Osteoblast (primary cell): ENCODE data around the gene ADAMTSL2. TPM values are rescaled to one million over a fixed set of nuclear protein-coding genes. Genes with fewer than 3 reads are reported as not detected.

Experiments used
- DNase-seq: peaks from one replicate; pipeline ENCODE4 v3.0.0; 2011; ENCODE audit warnings: low spot score, mixed read lengths; ENCODE audit not compliant: insufficient read length; ENCODE audit errors: missing footprints
- H2AFZ ChIP-seq: 2 replicates; pipeline ENCODE4 v1.6.0; 2011; ENCODE audit warnings: mild to moderate bottlenecking, low read length
- H3K27ac ChIP-seq: 2 replicates; pipeline ENCODE4 v1.5.1; 2011; ENCODE audit warnings: mild to moderate bottlenecking, low read depth, low read length, moderate library complexity
- H3K27me3 ChIP-seq: 2 replicates; pipeline ENCODE4 v1.6.0; 2012; ENCODE audit warnings: mild to moderate bottlenecking, control low read depth, inconsistent platforms, low read length, moderate library complexity; ENCODE audit not compliant: insufficient read depth
- H3K36me3 ChIP-seq: 2 replicates; pipeline ENCODE4 v1.5.1; 2011; ENCODE audit warnings: mild to moderate bottlenecking, low read length, control low read depth, moderate library complexity; ENCODE audit not compliant: insufficient read depth
- H3K4me1 ChIP-seq: 2 replicates; pipeline ENCODE4 v1.5.1; 2011; ENCODE audit warnings: mild to moderate bottlenecking, low read length, control low read depth, moderate library complexity; ENCODE audit not compliant: insufficient read depth
- H3K4me2 ChIP-seq: 2 replicates; pipeline ENCODE4 v1.6.0; 2011; ENCODE audit warnings: mild to moderate bottlenecking, low read length; ENCODE audit not compliant: insufficient read depth
- H3K4me3 ChIP-seq: fragments of 200-600 bp; sonication (generic); 3 replicates; pipeline ENCODE4 v1.5.1; 2012; ENCODE audit warnings: mild to moderate bottlenecking, low read length, inconsistent platforms; ENCODE audit not compliant: insufficient read depth
- H3K79me2 ChIP-seq: 2 replicates; pipeline ENCODE4 v1.6.0; 2012; ENCODE audit warnings: mild to moderate bottlenecking, low read length, control low read depth, inconsistent platforms; ENCODE audit not compliant: insufficient read depth
- H3K9me3 ChIP-seq: 2 replicates; pipeline ENCODE4 v1.5.1; 2011; ENCODE audit warnings: low read depth, low read length, control low read depth
- H4K20me1 ChIP-seq: 2 replicates; pipeline ENCODE4 v1.6.0; 2012; ENCODE audit warnings: mild to moderate bottlenecking, low read length, control low read depth; ENCODE audit not compliant: insufficient read depth
- total RNA-seq: library from RNA; depleted of rRNA; stranded (reverse); fragments of >200 nt; gene quantifications from 2 replicates; pipeline ENCODE4 v1.2.3, GENCODE V29; 2012
- TF ChIP-seq, protein P1 (sequence below): IDR thresholded peaks from 2 replicates; pipeline ENCODE4 v1.5.1; 2011; ENCODE audit warnings: mild to moderate bottlenecking, low read depth, low read length, moderate library complexity; ENCODE audit errors: extremely low read depth

ADAMTSL2 gene
- total RNA-seq, 1 donor = under 0.01 TPM

DNA sequence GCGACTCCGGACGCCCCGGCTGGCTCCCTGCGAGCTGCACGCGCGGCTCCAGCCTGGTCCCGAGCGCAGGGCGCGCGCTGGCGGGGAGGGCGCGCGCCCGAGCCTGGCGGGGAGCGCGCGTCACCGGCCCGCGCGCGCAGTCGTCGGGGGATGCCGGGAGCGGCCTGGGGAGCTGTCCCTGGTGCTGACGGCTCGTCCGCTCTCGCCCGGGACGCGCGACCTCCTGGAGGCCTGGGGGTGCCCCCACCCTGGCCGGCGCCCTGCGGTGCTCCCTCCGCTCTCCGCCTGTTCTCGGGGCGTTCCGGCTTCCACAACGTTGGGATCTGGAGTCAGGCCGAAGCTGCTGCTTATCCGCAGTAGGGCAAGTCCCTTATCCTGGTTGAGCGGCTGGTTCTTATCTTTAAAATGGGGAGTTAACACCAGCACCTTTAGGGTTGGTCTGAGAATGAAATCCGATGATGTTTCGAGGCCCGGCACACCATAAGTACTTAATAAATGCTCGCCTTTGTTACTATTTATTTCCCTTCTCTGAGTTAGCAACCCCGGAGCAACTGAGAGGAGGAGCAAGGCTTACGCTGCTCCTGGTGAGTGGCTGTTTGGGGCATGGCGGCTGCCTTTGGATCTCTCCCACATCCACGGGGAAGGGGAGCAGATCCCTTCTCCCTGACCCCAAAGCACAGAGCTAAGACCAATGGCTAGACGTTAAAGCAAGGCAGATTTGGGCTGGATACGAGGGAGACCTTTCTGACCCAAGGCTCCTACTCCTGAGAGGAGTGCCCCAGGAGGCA, 75.0 kb downstream of the ADAMTSL2 start, which contains the start of gene FAM163B:
FAM163B (minus strand) TSS at position 79 of the 788 bp plus-strand sequence. CDS start 29,166 bp downstream, outside the sequence.
- no peaks in the 10 kb centered on the region for H3K36me3 ChIP-seq
- H4K20me1 ChIP-seq = peaks cover 2% of the 10 kb centered on the region
- H3K9me3 ChIP-seq = no peaks in the 10 kb centered on the region
- H3K4me3 ChIP-seq = no peak within 1 kb of the TSS
- no peak within 1 kb of the TSS for H2AFZ ChIP-seq
- TF ChIP-seq, protein P1, sequence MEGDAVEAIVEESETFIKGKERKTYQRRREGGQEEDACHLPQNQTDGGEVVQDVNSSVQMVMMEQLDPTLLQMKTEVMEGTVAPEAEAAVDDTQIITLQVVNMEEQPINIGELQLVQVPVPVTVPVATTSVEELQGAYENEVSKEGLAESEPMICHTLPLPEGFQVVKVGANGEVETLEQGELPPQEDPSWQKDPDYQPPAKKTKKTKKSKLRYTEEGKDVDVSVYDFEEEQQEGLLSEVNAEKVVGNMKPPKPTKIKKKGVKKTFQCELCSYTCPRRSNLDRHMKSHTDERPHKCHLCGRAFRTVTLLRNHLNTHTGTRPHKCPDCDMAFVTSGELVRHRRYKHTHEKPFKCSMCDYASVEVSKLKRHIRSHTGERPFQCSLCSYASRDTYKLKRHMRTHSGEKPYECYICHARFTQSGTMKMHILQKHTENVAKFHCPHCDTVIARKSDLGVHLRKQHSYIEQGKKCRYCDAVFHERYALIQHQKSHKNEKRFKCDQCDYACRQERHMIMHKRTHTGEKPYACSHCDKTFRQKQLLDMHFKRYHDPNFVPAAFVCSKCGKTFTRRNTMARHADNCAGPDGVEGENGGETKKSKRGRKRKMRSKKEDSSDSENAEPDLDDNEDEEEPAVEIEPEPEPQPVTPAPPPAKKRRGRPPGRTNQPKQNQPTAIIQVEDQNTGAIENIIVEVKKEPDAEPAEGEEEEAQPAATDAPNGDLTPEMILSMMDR = no peak
- no peak within 1 kb of the TSS for H3K4me2 ChIP-seq
- H3K27me3 ChIP-seq = peaks cover 41% of the 10 kb centered on the region
- no peaks in the 10 kb centered on the region for H3K79me2 ChIP-seq
- no peak within 1 kb of the TSS for H3K27ac ChIP-seq
- DNase-seq = peak; percentile 98
- H3K4me1 ChIP-seq = no peaks in the 10 kb centered on the region

DNA sequence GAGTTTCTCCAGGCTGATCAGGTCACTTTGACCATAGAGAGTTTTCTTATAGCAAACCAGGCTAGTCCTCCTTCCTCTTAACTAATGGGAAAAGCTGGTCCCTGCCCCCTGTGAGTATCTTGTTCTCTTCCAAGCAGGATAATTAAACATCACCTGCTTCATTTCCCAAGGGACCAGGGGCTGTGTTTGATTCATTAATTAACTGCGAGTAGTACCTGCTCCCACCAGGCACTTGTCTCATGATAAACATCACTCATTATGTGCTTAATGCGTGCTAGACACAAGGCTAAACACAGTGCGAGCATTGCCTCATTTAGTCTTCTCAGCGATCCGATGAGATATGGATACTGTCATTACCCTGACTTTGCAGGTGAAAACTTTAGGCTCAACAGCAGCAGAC, 76.3 kb downstream of the ADAMTSL2 start:
- Histone ChIP-seq H3K4me2 (no peak overlapping the region), H2AFZ (no peak overlapping the region), H3K36me3 (no peaks in the 10 kb centered on the region), H3K9me3 (no peaks in the 10 kb centered on the region), H3K79me2 (no peaks in the 10 kb centered on the region), H4K20me1 (peaks cover 2% of the 10 kb centered on the region), H3K4me1 (no peaks in the 10 kb centered on the region), H3K27ac (no peak overlapping the region), H3K27me3 (peaks cover 54% of the 10 kb centered on the region), H3K4me3 (no peak overlapping the region)
- DNase-seq = peak; percentile 19
- TF ChIP-seq, protein P1 = no peak

DNA sequence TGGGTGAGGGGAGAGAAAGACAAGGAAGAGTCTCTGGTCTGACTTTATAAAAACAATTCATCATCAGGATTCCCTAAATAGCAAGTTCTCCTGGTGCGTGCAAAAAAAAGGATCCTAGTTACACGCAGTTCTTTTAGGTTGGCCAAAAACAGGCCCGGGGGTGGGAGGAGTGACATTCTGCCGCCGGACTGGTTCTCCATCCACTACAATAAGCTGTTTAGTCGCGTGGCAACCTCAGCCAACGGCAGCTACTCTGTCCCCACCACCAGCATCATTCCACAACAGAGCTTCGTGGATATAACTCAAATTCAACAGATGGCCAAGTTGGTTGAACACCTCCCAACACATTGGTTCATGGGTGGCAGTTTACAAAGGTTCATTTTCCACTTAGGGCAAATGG, 77.5 kb downstream of the ADAMTSL2 start:
- no peak overlapping the region for H3K4me2 ChIP-seq
- no peaks in the 10 kb centered on the region for H3K4me1 ChIP-seq
- no peak overlapping the region for H3K27ac ChIP-seq
- H4K20me1 ChIP-seq = peaks cover 2% of the 10 kb centered on the region
- TF ChIP-seq, protein P1 = no peak
- peaks cover 53% of the 10 kb centered on the region for H3K27me3 ChIP-seq
- H3K36me3 ChIP-seq = no peaks in the 10 kb centered on the region
- peak; percentile 48 for DNase-seq
- no peak overlapping the region for H2AFZ ChIP-seq
- no peak overlapping the region for H3K4me3 ChIP-seq
- H3K9me3 ChIP-seq = no peaks in the 10 kb centered on the region
- no peaks in the 10 kb centered on the region for H3K79me2 ChIP-seq

DNA sequence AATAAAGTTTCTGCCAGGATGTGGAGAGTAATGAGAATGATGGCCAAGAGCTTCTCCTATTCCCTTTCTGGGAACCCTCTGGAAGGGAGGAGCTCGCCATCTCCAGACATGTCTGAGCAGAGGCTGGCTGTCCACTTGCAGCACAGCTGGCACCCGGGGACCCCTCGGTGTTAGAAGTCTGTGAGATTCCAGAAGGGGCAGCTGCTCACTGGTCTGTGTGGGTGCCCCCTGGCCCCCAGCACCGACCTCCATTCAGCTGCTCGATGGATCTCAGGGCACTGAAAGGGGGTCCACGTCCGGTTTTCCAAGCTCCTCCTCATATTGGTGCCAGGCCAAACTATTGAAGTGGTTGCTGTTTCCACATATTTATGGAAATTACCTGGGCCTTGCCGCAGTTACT, 78.3 kb downstream of the ADAMTSL2 start:
- no peaks in the 10 kb centered on the region for H3K4me1 ChIP-seq
- H4K20me1 ChIP-seq = peaks cover 2% of the 10 kb centered on the region
- H3K4me3 ChIP-seq = no peak overlapping the region
- peak; percentile 14 for DNase-seq
- H3K9me3 ChIP-seq = no peaks in the 10 kb centered on the region
- no peak overlapping the region for H3K27ac ChIP-seq
- no peak overlapping the region for H2AFZ ChIP-seq
- H3K79me2 ChIP-seq = no peaks in the 10 kb centered on the region
- H3K27me3 ChIP-seq = peaks cover 49% of the 10 kb centered on the region
- H3K4me2 ChIP-seq = no peak overlapping the region
- no peaks in the 10 kb centered on the region for H3K36me3 ChIP-seq
- TF ChIP-seq, protein P1 = no peak
